SW 1271 (cell line): Measurements from ENCODE around the gene CD248.
"Not testable (repeated sequence)": the region's sequence is repeated elsewhere in the genome, so short reads cannot be mapped to it uniquely, and the experiment has no call there.

Experiments used
- DNase-seq, 2 experiments: peaks; one replicate each; lab custom pipeline; 2025; lab: John Stamatoyannopoulos, UW

Gene CD248

DNA sequence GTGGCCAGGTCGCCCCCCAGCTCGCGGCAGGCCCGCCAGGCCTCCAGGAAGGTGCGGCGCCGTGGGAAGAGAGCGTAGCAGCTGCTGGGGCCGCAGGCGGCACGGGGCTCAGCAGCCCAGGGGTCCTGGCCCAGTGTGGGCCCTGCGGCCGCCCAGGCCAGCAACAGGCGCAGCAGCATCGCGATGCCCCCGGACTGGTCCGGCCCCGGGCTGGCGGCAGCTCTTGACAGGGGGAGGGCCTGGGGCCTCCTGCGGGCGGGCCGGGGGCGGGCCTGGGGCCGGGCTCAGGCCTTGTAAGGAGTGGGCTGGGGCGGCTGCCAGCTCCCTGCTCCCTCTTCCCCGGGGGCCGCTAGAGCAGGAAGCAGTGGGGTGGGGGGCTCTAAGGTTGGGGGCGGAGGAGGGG is at the start of gene CD248:
CD248 (minus strand) TSS at position 196 of the 403 bp plus-strand sequence; CDS start at position 179, 17 bp downstream.
- DNase-seq = no peak

- no peak for DNase-seq
Measured at GRCh38 chr11:66365711-66366619, 49.1 kb upstream of the CD248 start.

DNA sequence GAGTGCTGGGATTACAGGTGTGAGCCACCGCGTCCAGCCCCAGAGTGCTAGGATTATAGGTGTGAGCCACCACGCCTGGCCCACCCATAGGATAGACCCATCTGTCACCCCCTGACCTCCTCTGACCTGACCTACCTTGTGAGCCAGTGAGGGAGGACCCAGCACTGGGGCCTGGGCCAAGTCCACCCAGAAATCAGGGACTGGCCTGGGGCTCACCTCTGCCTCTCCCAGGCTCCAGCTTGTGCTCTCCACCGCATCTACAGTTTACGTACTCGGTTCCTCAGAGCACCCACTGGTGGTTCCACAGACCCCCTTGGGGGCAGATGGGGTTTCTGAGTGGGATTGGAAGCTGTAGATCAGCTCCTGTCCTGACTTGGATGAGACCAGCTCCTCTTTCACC is 48.3 kb upstream of the CD248 start:
- DNase-seq = no peak

DNA sequence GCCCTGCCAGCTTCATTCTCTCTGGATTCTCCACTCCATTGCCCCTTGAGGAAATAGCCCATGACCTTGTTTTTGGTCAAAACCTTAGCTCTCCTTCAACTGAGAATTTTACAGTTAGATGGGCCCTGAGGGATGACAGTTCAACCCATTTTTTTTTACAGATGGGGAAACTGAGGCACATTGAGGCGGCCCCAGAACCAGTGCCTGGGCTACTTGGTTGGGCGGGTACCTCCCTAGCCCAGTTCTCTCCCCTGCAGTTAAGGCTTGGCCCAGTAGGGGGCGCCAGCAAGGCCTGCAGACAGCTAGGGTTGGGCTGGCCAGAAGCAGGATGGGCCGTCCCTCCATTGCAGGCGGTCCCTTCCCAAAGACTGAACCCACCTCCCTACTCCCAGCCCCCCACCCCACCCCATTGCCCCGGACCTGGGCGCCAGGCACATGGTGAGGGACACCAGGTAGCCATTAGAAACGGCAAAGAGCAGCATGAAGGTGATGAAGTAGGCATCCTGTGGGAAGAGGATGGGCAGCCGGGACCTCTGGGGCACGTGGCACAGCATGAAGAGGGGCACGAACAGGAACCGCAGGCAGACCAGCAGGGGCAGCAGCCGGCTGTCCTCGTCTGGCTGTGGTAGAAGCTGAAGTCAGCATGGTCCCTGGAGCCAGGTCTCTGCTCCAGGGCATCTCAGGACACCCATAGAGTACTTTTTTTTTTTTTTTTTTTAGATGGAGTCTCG is 47.1 kb upstream of the CD248 start:
- no peak for DNase-seq

- no peak for DNase-seq
Measured at GRCh38 chr11:66363187-66363601, 46.4 kb upstream of the CD248 start.

DNA sequence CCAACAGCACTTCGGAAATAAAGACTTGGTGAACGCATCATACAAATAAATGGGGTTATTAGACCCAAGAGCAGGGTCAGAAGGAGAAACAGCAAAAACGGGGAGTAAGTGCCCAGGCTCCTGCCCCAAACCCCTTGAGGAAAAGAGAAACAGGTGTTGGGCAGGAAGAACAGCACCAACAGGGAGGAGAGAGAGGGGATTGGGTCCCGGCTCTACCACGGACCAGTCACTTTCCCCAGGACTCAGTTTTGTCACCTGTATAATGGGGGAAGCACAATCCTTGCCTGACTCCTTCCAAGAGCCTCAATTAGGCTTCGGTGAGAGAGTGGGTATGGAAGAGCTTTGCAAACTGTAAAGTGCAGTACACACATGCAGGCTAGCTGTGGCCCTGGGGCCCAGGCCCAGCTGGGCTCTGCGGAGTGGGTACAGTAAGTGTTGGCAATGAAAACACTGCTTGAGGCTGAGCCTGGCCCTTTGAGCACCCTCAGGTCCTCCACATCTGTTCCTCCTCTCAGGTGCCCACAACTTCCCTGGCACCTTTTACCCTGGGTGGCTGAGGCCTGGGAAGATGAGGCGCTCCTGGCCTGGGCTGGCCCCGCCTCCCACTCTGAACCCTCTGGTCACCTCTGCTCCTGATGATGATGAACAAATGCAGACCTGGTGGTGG is 45.8 kb upstream of the CD248 start:
- no peak for DNase-seq

GRCh38 chr11:66361502-66361941 is 44.7 kb upstream of the CD248 start:
- DNase-seq = no peak

- no peak for DNase-seq
Measured at GRCh38 chr11:66360406-66361073, 43.7 kb upstream of the CD248 start.

DNA sequence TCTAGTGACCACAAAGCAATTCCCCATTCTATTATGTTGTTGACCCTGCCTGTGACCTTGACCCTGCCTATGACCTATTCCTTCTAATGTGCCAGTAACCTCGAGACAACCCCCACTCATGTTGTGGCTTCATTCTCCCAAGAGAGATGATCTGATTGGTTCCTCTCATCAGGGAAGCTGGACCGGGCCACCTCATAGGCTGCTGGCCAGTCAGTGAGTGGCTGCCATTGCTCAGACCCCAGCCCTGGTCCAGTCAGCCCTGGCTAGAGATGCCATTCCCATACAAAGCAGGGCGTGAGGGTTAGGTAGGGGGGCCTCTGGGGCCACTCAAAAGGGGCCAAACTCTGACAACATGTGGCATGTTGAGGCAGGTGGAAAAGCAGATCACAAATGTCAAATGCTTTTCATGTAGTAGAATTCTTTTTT is 42.8 kb upstream of the CD248 start:
- no peak for DNase-seq

DNA sequence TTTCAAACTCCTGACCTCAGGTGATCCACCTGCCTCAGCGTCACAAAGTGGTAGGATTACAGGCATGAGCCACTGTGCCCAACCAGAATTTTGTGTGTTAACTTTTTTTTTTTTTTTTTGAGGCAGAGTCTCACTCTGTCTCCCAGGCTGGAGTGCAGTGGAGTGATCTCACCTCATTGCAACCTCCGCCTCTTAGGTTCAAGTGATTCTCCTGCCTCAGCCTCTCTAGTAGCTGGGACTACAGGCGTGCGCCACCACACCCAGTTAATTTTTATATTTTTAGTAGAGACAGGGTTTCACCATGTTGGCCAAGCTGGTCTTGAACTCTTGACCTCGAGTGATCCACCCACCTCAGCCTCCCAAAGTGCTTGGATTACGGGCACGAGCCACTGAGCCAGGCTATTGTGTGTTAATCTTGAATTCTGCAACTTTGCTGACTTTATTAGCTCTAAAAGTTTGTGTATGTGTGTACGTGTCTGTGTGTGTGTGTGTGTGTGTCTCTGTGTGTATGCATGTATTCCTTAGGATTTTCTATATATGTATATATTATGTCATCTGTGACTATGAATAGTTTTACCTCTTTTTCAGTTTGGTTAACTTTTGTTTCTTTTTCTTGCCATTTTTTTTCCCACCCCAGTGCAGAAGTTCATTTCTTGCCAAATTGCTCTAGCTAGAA is 33.9 kb upstream of the CD248 start:
- DNase-seq = not testable (repeated sequence)

- no peak for DNase-seq
Measured at GRCh38 chr11:66349084-66349386, 32.2 kb upstream of the CD248 start.

DNA sequence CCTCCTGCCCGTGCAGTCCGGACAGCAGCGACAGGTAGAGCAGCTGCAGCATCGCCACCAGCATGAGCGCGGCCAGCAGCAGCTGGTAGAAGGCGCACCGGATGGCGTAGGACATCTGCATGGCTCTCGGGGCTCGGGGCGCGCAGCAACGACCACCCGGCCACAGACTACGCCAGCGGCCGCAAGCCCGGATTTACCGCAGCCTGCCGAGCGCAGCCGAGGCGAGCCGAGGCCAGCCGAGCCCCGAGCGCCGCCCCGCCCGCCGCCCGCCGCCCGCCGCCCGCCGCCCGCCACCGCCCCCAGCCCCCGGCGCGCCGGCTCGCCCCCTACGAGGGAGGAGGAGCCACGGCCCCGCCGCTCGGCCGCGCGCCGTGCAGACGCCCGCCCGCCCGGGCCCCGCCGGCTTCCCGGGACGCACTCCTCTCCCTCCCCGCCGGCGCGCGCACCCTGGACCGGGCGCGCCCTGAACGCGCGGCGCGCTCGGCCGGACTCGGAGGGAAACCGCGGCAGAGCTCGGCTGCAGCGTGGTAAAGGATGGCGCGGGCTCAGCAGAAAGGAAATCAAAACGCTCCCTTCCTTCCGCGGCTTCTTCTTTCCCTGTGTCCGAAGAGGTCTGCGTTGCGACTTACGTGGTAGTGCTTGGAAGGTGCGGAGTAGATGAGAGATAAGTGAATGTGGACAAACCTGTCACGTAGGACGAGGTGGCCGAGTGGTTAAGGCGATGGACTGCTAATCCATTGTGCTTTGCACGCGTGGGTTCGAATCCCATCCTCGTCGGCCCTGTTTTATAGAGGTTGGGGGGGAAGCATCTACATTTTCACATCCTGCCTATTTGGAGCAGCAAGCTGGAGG is 30.8 kb upstream of the CD248 start, which contains the start of gene B4GAT1:
B4GAT1 (minus strand) TSS at position 205 of the 852 bp plus-strand sequence; CDS start at position 121, 84 bp downstream.
- peak; percentile 78 to 85 for DNase-seq

DNA sequence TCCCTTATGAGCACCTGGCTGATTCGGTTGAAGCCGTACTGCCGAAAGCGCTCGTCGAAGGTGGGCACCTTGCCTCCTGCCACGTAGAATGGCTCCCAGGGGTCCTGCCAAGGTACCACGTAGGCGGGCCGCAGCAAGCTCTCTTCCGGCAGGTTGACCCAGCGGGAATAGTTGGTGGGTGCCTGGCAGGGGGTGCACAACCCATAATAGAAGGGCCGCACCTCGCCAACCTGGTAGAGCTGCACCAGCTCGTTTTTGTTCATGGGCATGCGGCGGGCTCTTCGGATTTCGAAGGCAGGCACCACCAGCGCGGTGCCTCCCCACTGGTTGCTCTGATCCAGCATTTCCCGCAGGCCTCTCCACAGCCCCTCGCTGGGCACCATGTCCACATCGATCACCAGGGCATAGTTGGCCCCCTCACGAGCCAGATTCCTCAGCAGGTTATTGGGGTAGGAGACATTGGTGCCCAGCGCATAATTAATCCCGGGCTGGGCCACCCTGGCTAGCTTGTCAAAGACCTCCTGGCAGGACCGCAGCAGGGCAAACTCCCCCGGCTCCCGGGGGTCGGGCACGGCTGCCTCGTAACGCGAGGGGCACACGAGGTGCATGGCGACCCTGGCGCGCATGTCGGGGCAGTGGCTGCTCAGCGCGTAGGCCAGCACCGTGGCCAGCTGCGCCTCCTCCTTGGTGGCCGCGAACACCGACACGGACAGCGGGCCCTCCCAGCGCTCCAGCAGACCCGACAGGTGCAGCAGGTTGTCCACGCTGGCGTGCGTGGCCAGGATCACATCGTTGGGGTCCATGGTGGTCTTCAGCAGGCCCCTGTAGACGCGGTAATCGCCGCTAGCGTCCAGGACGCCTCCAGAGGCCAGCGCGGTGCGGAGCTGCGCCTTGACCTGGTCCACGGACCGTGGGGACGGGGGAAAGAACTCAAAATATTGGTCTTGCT is 29.9 kb upstream of the CD248 start:
- DNase-seq = no peak

- no peak for DNase-seq
Measured at GRCh38 chr11:66345316-66345649, 28.4 kb upstream of the CD248 start.

GRCh38 chr11:66344550-66345315 is 27.9 kb upstream of the CD248 start, which contains the start of gene BRMS1:
Gene BRMS1, minus strand, starts transcription at chr11:66345104. Its CDS starts 2,870 bp downstream, at chr11:66342234.
- DNase-seq = peak; percentile 88 to 92

- no peak for DNase-seq
Measured at GRCh38 chr11:66343176-66343575, 26.3 kb upstream of the CD248 start.

- DNase-seq = no peak
Measured at GRCh38 chr11:66341502-66342126, 24.8 kb upstream of the CD248 start.
